ENCODE measurements around the gene CTF1.

CTF1 gene

GRCh38 chr16:30946671-30947540 lies 50.5 kb downstream of the CTF1 start:
- TF ChIP-seq CTCF (IDR thresholded peaks at IDR 0.05; ENCODE audit: insufficient read depth, low read depth, low read length, missing control alignments): no peak
- H3K4me3 ChIP-seq (ENCODE audit: low read depth, low read length): no peak overlapping the region
- no peak for DNase-seq (ENCODE audit: low read depth)

GRCh38 chr16:30947541-30947858 lies 51.1 kb downstream of the CTF1 start:
- no peak for TF ChIP-seq CTCF (IDR thresholded peaks at IDR 0.05; ENCODE audit: insufficient read depth, low read depth, low read length, missing control alignments)
- no peak overlapping the region for H3K4me3 ChIP-seq (ENCODE audit: low read depth, low read length)
- no peak for DNase-seq (ENCODE audit: low read depth)

- peak overlapping the region; percentile 71 for H3K4me3 ChIP-seq (ENCODE audit: low read depth, low read length)
- peak; percentile 68 for DNase-seq (ENCODE audit: low read depth)
- no peak for TF ChIP-seq CTCF (IDR thresholded peaks at IDR 0.05; ENCODE audit: insufficient read depth, low read depth, low read length, missing control alignments)
These were observed 51.6 kb downstream of the CTF1 start for GRCh38 chr16:30947859-30948666.

GRCh38 chr16:30948667-30949649 lies 52.5 kb downstream of the CTF1 start, which contains the start of gene ORAI3:
Gene ORAI3, plus strand, starts transcription at chr16:30949068. Its CDS starts 222 bp downstream, at chr16:30949290.
- peak; percentile 84 for DNase-seq (ENCODE audit: low read depth)
- no peak for TF ChIP-seq CTCF (IDR thresholded peaks at IDR 0.05; ENCODE audit: insufficient read depth, low read depth, low read length, missing control alignments)
- H3K4me3 ChIP-seq (ENCODE audit: low read depth, low read length): peak within 1 kb of the TSS; percentile 71

- peak overlapping the region; percentile 71 for H3K4me3 ChIP-seq (ENCODE audit: low read depth, low read length)
- no peak for TF ChIP-seq CTCF (IDR thresholded peaks at IDR 0.05; ENCODE audit: insufficient read depth, low read depth, low read length, missing control alignments)
- DNase-seq (ENCODE audit: low read depth): peak; percentile 86
These were observed 53.5 kb downstream of the CTF1 start for GRCh38 chr16:30949650-30950515.
